ENCODE data around the gene IL31RA.

IL31RA gene

DNA sequence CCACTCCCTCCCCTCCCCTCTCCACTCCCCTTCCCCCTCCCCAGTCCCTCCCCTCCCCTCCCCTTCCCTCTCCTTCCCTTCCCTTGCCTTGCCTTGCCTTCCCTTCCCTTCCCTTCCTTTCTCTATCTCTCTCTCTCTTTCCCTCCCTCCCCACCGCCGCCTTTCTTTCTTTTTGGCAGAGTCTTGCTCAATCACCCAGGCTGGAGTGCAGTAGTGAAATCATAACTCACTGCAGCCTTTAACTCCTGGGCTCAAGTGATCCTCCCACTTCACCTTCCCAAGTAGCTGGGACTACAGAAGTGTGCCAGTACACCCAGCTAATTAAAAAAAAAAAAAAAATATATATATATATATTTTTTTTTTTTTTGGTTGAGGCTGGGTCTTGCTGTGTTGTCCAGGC lies 45.5 kb downstream of the IL31RA start:
- DNase-seq (ENCODE audit: extremely low spot score): no peak
- POLR2A ChIA-PET: no interaction called here
- TF ChIP-seq ELF4 (IDR thresholded peaks at IDR 0.05): no peak
- TF ChIP-seq HDGF (IDR thresholded peaks at IDR 0.05; ENCODE audit: borderline replicate concordance): no peak
- no peak for TF ChIP-seq TARDBP (IDR thresholded peaks at IDR 0.05)
- no peak for TF ChIP-seq FOXA1 (IDR thresholded peaks at IDR 0.05)
- TF ChIP-seq SP1 (IDR thresholded peaks at IDR 0.05): no peak
- TF ChIP-seq BHLHE40 (IDR thresholded peaks at IDR 0.05; ENCODE audit: borderline replicate concordance): no peak
- no peak for TF ChIP-seq ZNF384 (IDR thresholded peaks at IDR 0.05)
- TF ChIP-seq FOXM1 (IDR thresholded peaks at IDR 0.05; ENCODE audit: borderline replicate concordance): no peak
- no peak for TF ChIP-seq CTBP1 (IDR thresholded peaks at IDR 0.05; ENCODE audit: borderline replicate concordance)
- no peak for TF ChIP-seq SUZ12 (IDR thresholded peaks at IDR 0.05)
- TF ChIP-seq, protein P1, sequence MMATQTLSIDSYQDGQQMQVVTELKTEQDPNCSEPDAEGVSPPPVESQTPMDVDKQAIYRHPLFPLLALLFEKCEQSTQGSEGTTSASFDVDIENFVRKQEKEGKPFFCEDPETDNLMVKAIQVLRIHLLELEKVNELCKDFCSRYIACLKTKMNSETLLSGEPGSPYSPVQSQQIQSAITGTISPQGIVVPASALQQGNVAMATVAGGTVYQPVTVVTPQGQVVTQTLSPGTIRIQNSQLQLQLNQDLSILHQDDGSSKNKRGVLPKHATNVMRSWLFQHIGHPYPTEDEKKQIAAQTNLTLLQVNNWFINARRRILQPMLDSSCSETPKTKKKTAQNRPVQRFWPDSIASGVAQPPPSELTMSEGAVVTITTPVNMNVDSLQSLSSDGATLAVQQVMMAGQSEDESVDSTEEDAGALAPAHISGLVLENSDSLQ (IDR thresholded peaks at IDR 0.05): no peak
- no peak for TF ChIP-seq LEF1 (IDR thresholded peaks at IDR 0.05; ENCODE audit: borderline replicate concordance)
- TF ChIP-seq L3MBTL2 (conservative IDR thresholded peaks at IDR 0.05): no peak
- no peak for TF ChIP-seq ARNT (IDR thresholded peaks at IDR 0.05)
- CTCF ChIA-PET: no interaction called here

DNA sequence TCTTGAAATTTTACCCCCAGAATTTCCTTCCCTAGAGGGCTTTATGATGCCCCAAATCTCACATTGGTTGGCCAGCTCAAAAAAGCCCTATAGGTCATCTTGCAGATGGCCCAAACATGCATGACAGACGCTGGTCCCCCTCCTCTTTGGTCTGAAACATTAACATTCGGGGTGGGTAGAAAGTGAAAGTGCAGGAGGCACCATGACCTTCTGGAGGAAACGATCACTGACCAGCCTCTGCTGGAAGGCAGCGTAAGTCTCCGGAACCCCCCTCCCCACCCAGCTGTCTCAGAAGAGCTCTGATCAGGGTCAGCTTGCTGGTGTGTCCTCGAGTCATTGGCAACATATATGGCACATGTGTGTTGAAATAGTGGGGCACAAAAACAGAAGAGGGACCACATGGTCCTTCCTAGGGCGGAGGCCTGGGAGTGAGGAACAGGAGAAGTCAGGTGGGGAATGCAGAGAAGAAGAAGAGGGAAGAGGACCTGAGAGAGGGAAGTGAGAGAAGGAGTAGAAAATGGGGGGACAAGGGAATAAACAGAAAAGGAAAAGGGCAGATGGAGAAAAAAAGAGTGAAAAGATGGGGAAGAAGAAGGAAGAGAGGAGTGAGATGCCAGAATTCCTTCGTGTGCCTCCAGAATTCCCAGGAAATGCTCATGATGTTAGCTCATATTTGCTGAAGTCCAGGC lies 46.2 kb downstream of the IL31RA start:
- POLR2A ChIA-PET: no interaction called here
- CTCF ChIA-PET: no interaction called here
- no peak for DNase-seq (ENCODE audit: extremely low spot score)
- TF ChIP-seq ELF4 (IDR thresholded peaks at IDR 0.05): no peak
- TF ChIP-seq SUZ12 (IDR thresholded peaks at IDR 0.05): no peak
- TF ChIP-seq FOXM1 (IDR thresholded peaks at IDR 0.05; ENCODE audit: borderline replicate concordance): no peak
- no peak for TF ChIP-seq HDGF (IDR thresholded peaks at IDR 0.05; ENCODE audit: borderline replicate concordance)
- TF ChIP-seq TARDBP (IDR thresholded peaks at IDR 0.05): no peak
- TF ChIP-seq ZNF384 (IDR thresholded peaks at IDR 0.05): no peak
- no peak for TF ChIP-seq FOXA1 (IDR thresholded peaks at IDR 0.05)
- TF ChIP-seq L3MBTL2 (conservative IDR thresholded peaks at IDR 0.05): no peak
- TF ChIP-seq BHLHE40 (IDR thresholded peaks at IDR 0.05; ENCODE audit: borderline replicate concordance): no peak

DNA sequence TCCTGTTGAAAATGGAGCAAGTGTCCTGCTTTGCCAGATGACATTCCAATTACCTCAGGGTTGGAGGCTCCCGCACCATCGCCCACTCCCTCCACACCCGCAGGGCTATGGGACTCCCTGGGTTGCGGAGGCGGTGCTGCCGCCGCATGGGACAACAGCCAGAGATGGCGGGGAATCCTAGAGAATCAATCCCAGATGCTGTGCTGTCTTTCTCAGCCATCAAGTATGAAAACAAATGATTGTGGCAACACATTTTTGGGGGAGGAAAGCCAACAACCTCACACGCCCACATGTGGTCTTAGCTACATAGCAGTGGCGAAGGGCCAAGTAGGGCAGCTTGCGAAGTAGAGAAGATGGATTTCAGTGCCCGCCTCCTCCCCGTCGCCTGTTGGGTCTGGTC lies 46.7 kb downstream of the IL31RA start:
- ChIA-PET CTCF (no interaction called here), POLR2A (no interaction called here)
- no peak for DNase-seq (ENCODE audit: extremely low spot score)
- no peak for TF ChIP-seq HDGF (IDR thresholded peaks at IDR 0.05; ENCODE audit: borderline replicate concordance)
- no peak for TF ChIP-seq FOXK2 (IDR thresholded peaks at IDR 0.05)
- TF ChIP-seq NFRKB (IDR thresholded peaks at IDR 0.05): no peak
- no peak for TF ChIP-seq FOXA1 (IDR thresholded peaks at IDR 0.05)
- no peak for TF ChIP-seq ZNF384 (IDR thresholded peaks at IDR 0.05)
- TF ChIP-seq ELF4 (IDR thresholded peaks at IDR 0.05): no peak
- no peak for TF ChIP-seq SUZ12 (IDR thresholded peaks at IDR 0.05)
- TF ChIP-seq, protein P1 (IDR thresholded peaks at IDR 0.05): no peak
- TF ChIP-seq L3MBTL2 (conservative IDR thresholded peaks at IDR 0.05): no peak

DNA sequence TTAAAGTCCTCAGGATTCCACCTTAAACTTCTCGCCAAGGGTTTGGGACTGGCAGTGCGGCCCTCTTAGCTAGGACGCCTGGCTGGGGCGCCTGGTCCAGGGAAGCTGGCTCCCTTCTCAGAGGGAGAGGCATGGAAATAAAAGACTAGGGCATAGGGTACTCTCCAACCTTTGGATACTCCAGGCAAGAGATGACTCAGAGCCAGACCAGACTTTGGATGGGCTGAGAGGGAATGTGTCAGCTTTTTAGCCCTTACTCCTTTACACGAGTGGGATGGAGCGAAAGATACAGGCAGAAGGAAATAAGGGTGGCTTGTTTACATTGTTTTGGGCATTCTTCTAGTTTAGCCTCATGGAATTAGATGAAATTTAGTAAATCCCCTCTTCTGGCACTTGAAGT lies 48.2 kb downstream of the IL31RA start:
- no peak for DNase-seq (ENCODE audit: extremely low spot score)
- TF ChIP-seq FOXM1 (IDR thresholded peaks at IDR 0.05; ENCODE audit: borderline replicate concordance) (no peak), L3MBTL2 (conservative IDR thresholded peaks at IDR 0.05) (no peak), TARDBP (IDR thresholded peaks at IDR 0.05) (no peak), NFRKB (IDR thresholded peaks at IDR 0.05) (no peak), ZNF384 (IDR thresholded peaks at IDR 0.05) (no peak), FOXK2 (IDR thresholded peaks at IDR 0.05) (no peak), SP1 (IDR thresholded peaks at IDR 0.05) (no peak), ELF4 (IDR thresholded peaks at IDR 0.05) (no peak), CTBP1 (IDR thresholded peaks at IDR 0.05; ENCODE audit: borderline replicate concordance) (no peak), FOXA1 (IDR thresholded peaks at IDR 0.05) (no peak), SUZ12 (IDR thresholded peaks at IDR 0.05) (no peak), HDGF (IDR thresholded peaks at IDR 0.05; ENCODE audit: borderline replicate concordance) (no peak), LEF1 (IDR thresholded peaks at IDR 0.05; ENCODE audit: borderline replicate concordance) (no peak), ARNT (IDR thresholded peaks at IDR 0.05) (no peak), BHLHE40 (IDR thresholded peaks at IDR 0.05; ENCODE audit: borderline replicate concordance) (no peak)
- TF ChIP-seq, protein P1 (IDR thresholded peaks at IDR 0.05): no peak
- CTCF ChIA-PET: no interaction called here
- POLR2A ChIA-PET: no interaction called here

DNA sequence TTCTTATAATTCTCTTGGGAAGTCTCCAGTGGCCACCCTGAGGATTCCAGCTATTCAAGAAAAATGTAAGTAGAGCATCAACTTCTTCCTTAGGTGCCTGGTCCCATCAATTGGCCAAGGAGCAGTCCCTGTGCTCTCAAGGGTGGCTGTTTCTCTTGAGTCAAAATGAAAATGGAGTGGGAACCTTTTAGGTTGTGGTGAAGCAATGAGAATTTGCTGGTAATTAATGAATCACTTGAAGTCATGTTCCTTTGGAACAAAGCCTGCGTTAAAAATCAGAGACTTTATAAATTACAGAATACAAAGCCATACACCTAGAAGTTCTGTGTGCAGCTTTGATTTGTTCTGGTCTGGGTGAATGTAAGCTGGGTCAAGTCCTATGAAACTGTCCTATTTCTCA lies 48.9 kb downstream of the IL31RA start:
- POLR2A ChIA-PET: no interaction called here
- DNase-seq (ENCODE audit: extremely low spot score): no peak
- CTCF ChIA-PET: no interaction called here
- TF ChIP-seq TARDBP (IDR thresholded peaks at IDR 0.05) (no peak), FOXM1 (IDR thresholded peaks at IDR 0.05; ENCODE audit: borderline replicate concordance) (no peak), HDGF (IDR thresholded peaks at IDR 0.05; ENCODE audit: borderline replicate concordance) (no peak), FOXA1 (IDR thresholded peaks at IDR 0.05) (no peak), NFRKB (IDR thresholded peaks at IDR 0.05) (no peak), LEF1 (IDR thresholded peaks at IDR 0.05; ENCODE audit: borderline replicate concordance) (no peak), ARNT (IDR thresholded peaks at IDR 0.05) (no peak), SUZ12 (IDR thresholded peaks at IDR 0.05) (no peak), L3MBTL2 (conservative IDR thresholded peaks at IDR 0.05) (no peak), ZNF384 (IDR thresholded peaks at IDR 0.05) (no peak), FOXK2 (IDR thresholded peaks at IDR 0.05) (no peak)

DNA sequence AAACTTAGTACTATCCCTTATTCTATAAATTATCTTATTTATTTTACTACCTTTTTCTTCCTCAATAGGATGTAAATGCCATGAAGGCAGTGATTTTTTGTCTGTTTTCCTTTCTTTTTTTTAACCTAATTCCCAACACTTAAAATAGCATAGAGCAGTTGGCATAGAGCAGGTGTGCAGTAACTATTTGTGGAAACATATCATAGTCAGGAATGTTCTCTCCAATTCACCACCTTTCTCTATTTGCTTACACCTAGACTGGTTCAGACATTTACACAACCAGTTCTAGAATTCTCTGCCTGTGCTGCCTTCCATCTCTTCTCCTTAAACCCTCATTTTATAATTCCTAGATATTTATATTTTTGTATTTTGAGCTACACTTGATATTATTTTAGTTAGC lies 49.6 kb downstream of the IL31RA start:
- DNase-seq (ENCODE audit: extremely low spot score): no peak
- TF ChIP-seq FOXA1 (IDR thresholded peaks at IDR 0.05): no peak
- ChIA-PET POLR2A (no interaction called here), CTCF (no interaction called here)

Data from HEK293T (cell line).